Lower lobe of right lung (tissue), 2 donors: Measurements from ENCODE around the gene TYW5. TPM values are rescaled to one million over a fixed set of nuclear protein-coding genes. Genes with fewer than 3 reads are reported as not detected.

ENCODE experiments used
- ATAC-seq, 2 donors: fragments of 200-7000 bp; cut with Tn5 transposase; one replicate each; pipeline ENCODE4 v1.9.1; 2020 to 2022; ENCODE audit warnings: mild to moderate bottlenecking in 2 of 2, moderate library complexity in 2 of 2
- DNase-seq: peaks from one replicate; pipeline ENCODE4 v3.0.0-alpha.2; 2020
- H3K27ac ChIP-seq: fragments of 200-600 bp; one replicate; pipeline ENCODE4 v1.8.0; 2022
- H3K27me3 ChIP-seq: fragments of 200-600 bp; one replicate; pipeline ENCODE4 v1.8.0; 2022; ENCODE audit warnings: low read depth
- H3K36me3 ChIP-seq: fragments of 200-600 bp; one replicate; pipeline ENCODE4 v1.8.0; 2022; ENCODE audit warnings: mild to moderate bottlenecking
- H3K4me1 ChIP-seq: fragments of 200-600 bp; one replicate; pipeline ENCODE4 v1.8.0; 2022
- H3K4me3 ChIP-seq: fragments of 200-600 bp; one replicate; pipeline ENCODE4 v1.8.0; 2022; ENCODE audit warnings: mild to moderate bottlenecking
- H3K9me3 ChIP-seq: fragments of 200-600 bp; one replicate; pipeline ENCODE4 v1.8.0; 2022
- intact Hi-C: fragments of 100-400 bp; cut with DNase I; formaldehyde crosslinking; loops from one replicate; pipeline ENCODE4 v1.11.0; 2022
- total RNA-seq: library from RNA; stranded (reverse); fragmentation: NEBNext Ultra II Directional; extraction: Animal tissue kit (Norgen Biotek cat#: 25700); gene quantifications from one replicate; pipeline ENCODE4 v1.2.1, GENCODE V29; 2021
- TF ChIP-seq, protein P1 (sequence below): fragments of 200-600 bp; IDR thresholded peaks from one replicate; pipeline ENCODE4 v1.8.0; 2022; ENCODE audit warnings: antibody characterized with exemption, mild to moderate bottlenecking
- donor health status: DM: no; HTN: yes; CAD: no; lungs with severe emphysema.

The TYW5 gene
- total RNA-seq, 1 donor from 2014 or later: 5.8 TPM

DNA sequence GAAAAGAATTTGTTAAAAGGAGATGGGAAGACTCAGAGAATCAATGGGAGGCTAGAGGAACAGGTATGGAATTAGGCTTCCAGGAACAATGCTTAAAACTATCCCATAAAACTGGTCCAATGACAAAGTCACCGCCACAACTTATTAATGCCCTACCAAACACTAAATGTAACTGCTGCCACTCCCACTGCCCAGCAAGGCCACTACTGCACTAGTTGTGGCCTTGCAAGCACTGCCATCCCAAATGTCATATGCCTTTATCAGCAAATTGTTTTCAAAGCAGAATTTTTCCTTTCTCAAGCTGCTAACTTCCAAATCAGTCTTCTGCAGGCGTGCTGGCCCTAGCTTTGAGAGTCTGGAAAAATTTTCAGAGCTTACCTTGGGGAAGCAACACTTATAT, 58.7 kb downstream of the TYW5 start:
- Histone ChIP-seq H3K9me3 (no peaks in the 10 kb centered on the region), H3K27ac (no peak overlapping the region), H3K36me3 (no peaks in the 10 kb centered on the region), H3K27me3 (no peaks in the 10 kb centered on the region), H3K4me3 (no peak overlapping the region), H3K4me1 (no peaks in the 10 kb centered on the region)
- ATAC-seq (no peak), DNase-seq (no peak)
- TF ChIP-seq, protein P1, sequence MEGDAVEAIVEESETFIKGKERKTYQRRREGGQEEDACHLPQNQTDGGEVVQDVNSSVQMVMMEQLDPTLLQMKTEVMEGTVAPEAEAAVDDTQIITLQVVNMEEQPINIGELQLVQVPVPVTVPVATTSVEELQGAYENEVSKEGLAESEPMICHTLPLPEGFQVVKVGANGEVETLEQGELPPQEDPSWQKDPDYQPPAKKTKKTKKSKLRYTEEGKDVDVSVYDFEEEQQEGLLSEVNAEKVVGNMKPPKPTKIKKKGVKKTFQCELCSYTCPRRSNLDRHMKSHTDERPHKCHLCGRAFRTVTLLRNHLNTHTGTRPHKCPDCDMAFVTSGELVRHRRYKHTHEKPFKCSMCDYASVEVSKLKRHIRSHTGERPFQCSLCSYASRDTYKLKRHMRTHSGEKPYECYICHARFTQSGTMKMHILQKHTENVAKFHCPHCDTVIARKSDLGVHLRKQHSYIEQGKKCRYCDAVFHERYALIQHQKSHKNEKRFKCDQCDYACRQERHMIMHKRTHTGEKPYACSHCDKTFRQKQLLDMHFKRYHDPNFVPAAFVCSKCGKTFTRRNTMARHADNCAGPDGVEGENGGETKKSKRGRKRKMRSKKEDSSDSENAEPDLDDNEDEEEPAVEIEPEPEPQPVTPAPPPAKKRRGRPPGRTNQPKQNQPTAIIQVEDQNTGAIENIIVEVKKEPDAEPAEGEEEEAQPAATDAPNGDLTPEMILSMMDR: no peak
- intact Hi-C loops: no loop called here

DNA sequence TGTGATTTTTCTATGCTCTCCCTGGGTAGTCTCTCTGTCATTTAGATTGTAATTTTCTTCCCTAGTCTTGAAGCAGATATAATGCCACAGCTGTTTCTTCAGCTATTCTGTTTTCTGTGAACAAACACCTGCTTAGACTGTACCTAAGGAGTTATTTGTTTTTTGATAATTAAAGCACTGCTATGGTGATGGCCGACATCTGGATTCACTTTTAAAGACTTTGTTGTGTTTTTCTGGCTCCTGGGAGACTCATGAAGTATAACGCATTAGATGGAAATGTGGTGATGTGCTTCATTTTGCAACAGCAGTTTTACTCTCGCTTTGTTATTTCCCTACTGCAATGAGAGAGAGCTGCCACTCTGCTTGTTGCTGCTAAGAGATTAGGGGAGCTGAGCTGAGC, 59.9 kb downstream of the TYW5 start:
- ATAC-seq: no peak

DNA sequence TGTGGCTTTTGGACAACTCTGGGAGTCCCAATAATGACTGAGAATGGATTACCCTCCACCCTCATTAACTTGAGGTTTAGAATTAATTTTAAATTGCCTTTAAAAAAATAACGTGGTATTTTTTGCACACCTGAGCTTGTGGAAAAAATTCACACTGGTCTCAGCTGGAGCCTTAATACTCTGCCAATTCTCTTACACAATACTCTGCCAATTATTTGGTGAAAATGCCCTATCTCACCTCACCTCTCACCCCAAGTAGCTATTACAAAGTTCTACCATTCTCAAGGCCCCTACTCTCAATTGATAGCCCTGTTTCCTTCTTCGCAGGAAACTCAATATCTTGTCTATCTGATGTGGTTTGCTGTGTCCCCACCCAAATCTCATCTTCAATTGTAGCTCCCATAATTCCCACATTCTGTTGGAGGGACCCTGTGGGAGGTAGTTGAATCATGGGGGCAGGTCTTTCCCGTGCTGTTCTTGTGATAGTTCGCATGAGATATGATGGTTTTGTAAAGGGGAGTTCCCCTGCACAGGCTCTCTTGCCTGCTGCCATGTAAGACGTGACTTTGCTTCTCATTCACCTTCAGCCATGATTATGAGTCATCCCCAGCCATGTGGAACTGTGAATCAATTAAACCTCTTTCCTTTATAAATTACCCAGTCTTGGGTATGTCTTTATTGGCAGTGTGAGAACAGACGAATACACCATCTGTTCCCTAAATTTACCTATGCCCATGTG, 71.6 kb downstream of the TYW5 start:
- ATAC-seq: no peak
- TF ChIP-seq, protein P1: no peak
- no peak for DNase-seq
- Histone ChIP-seq H3K4me1 (no peaks in the 10 kb centered on the region), H3K9me3 (no peaks in the 10 kb centered on the region), H3K4me3 (no peak overlapping the region), H3K27ac (no peak overlapping the region), H3K27me3 (no peaks in the 10 kb centered on the region), H3K36me3 (no peaks in the 10 kb centered on the region)
- intact Hi-C loops: no loop called here

More for the DNA sequence above, 59.9 kb downstream of the TYW5 start:
- Histone ChIP-seq H3K27ac (no peak overlapping the region), H3K4me3 (no peak overlapping the region), H3K36me3 (no peaks in the 10 kb centered on the region), H3K4me1 (no peaks in the 10 kb centered on the region), H3K27me3 (no peaks in the 10 kb centered on the region), H3K9me3 (no peaks in the 10 kb centered on the region)
- intact Hi-C loops: no loop called here
- no peak for DNase-seq
- TF ChIP-seq, protein P1: no peak

DNA sequence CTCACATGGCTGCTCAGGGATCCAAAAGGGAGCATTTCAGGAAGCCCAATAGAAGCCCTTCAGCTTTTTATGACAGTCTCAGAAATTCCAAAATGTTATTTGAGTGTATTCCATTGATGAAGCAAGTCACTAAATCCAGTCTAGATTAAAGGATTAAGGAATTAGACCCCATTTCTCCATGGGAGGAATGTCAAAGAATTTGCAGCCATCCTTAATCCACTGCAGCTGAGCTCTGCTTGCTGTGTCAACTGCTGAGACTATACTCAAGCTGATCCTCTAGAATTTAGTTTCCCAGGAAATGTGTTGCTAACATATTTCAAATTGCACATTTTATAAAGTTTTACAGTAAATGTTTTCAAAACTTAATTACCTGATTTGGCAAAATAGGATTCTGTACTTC, 72.6 kb downstream of the TYW5 start:
- TF ChIP-seq, protein P1: no peak
- H3K36me3 ChIP-seq: no peaks in the 10 kb centered on the region
- H3K4me3 ChIP-seq: no peak overlapping the region
- DNase-seq: no peak
- intact Hi-C loops: no loop called here
- no peaks in the 10 kb centered on the region for H3K27me3 ChIP-seq
- ATAC-seq: no peak
- H3K27ac ChIP-seq: no peak overlapping the region
- no peaks in the 10 kb centered on the region for H3K9me3 ChIP-seq
- H3K4me1 ChIP-seq: no peaks in the 10 kb centered on the region

Other genes with a start within 250 kb of the TYW5 start
- 3.7 TPM for gene FTCDNL1, start 104.3 kb downstream of the TYW5 start, total RNA-seq
- gene C2orf69, start 44.2 kb downstream of the TYW5 start, total RNA-seq: 12.5 TPM
- gene MAIP1, start 91 bp upstream of the TYW5 start, total RNA-seq: 14.8 TPM